ENCODE measurements around the gene PARP2. TPM values are rescaled to one million over a fixed set of nuclear protein-coding genes. Genes with fewer than 3 reads are reported as not detected.
"Not testable (repeated sequence)": the region's sequence is repeated elsewhere in the genome, so short reads cannot be mapped to it uniquely, and the experiment has no call there.

PARP2 gene
- polyA plus RNA-seq, 3 donors, result 47.7 to 60.8 (median 57.6) TPM

DNA sequence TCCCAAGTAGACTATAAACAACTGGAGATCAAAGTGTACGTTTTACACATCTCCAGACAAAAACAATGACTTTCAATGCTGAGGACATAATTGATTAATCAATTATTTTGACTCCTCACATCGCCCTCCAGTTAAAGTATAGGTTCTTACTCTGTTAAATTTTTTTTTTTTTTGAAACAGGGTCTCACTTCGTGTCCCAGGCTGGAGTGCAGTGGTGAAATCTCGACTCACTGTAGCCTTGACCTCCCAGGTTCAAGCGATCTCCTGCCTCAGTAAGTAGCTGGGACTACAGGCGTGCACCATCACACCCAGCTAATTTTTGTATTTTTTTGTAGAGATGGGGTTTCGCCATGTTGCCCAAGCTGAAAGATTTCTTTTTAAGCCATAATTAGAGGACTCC lies 9.4 kb upstream of the PARP2 start:
- no peak for DNase-seq

DNA sequence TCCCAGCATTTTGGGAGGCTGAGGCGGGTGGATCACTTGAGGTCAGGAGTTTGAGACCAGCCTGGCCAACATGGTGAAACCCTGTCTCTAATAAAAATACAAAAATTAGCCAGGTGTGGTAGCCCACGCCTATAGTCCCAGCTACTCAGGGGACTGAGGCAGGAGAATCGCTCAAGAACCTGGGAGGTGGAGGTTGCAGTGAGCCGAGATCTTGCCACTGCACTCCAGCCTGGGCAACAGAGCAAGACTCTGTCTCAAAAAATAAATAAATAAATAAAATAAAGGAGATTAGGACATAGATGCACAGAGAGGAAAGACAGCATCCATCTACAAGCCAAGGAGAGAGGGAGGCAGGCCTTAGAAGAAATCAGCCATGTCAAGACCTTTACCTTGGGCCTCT lies 2.4 kb upstream of the PARP2 start:
- DNase-seq, result not testable (repeated sequence)

DNA sequence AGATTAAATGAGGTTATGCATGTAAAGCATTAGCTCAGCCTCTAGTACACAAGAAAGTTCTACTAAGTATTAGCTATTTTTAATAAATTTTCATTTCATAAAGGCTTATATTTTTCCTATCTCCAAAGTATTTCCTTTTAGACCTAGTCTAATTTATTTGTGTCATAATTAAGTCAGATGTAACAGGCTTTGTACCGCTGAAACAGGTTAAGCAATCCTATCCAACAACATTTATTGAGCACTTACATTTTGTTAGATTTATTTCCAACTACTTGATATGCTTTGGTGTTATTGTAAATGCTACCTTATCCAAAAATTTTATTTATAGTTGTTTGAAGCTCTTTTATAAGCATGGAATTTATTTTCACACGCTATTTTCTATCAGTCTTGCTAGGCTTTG lies 1.8 kb upstream of the PARP2 start:
- no peak for DNase-seq

DNA sequence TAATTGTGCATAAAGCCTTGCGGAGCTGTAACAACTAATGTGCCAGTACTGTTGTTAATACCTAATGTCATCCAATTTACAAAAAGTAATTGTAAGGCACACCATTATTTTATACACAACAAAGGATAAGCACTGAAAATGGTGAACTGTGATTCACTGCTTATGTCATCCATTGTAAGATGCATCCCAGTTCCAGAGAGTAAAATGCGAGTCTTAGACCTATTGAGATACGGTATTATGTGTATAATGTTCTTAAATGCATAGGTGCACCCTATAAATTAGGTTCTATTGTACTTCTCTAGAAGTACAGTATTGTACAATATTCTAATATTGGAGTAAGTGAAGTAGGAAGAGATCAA lies 406 bp downstream of the PARP2 start:
- peak; percentile 37 for DNase-seq

DNA sequence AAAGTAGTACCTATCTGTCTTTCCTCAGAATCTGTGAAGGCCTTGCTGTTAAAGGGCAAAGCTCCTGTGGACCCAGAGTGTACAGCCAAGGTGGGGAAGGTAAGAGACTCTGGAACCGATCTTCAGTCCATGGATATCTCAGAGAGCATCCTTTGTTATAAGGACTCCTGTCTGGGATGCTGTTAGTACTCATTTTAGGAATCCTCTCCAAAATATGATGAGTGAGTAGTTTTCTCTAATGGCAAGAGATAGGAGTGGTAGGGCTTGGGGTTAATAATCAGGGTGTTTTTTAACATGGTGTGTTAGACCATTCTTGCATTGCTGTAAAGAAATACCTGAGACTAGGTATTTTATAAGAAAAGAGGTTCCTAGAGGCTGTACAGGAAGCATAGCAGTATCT lies 1.9 kb downstream of the PARP2 start:
- no peak for DNase-seq

DNA sequence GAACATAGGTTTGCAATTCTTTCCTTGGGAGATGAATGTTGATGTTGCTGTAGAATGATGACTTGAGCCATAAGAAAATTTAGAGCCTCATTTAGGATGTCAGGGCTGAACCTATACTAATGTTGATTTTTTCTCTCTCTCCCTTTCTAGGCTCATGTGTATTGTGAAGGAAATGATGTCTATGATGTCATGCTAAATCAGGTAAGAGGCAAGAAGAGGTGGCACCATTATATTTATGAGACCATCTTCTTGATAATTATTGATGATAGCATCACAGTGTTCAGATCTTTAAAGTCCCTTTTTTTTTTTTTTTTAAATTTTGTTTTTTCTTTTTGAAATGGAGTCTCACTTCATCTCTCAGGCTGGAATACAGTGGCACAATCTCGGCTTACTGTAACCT lies 3.3 kb downstream of the PARP2 start:
- DNase-seq, result no peak

DNA sequence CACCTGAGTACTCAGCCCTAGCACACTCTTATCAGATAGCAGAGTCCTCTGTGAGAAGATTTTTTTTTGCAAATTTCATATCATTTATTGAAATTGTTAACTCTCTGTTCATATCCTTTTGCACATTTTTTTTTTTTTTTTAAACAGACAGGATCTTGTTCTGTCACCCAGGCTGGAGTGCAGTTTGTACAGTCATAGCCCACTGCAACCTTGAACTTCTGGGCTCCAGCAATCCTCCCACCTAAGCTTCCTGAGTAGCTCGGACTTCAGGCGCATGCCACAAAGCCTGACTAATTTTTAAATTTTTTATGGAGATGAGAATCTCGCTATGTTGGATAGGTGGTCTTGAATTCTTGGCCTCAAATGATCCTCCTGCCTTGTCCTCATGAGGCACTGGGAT lies 4.3 kb downstream of the PARP2 start:
- no peak for DNase-seq

DNA sequence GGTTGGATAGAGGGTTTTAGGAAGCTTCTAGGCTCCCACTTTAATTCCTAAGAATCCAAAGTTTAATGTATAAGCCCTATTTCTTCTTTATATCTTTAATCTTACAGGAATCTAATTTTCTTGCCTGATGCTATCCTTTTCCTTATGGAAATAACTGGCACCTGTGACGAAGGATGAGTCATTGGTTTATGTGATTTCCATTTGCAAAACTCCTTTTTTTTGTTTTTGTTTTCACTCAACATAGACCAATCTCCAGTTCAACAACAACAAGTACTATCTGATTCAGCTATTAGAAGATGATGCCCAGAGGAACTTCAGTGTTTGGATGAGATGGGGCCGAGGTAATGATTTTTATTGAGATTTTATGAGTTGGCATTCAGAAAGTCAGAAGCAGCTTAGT lies 6.8 kb downstream of the PARP2 start:
- DNase-seq, result no peak

DNA sequence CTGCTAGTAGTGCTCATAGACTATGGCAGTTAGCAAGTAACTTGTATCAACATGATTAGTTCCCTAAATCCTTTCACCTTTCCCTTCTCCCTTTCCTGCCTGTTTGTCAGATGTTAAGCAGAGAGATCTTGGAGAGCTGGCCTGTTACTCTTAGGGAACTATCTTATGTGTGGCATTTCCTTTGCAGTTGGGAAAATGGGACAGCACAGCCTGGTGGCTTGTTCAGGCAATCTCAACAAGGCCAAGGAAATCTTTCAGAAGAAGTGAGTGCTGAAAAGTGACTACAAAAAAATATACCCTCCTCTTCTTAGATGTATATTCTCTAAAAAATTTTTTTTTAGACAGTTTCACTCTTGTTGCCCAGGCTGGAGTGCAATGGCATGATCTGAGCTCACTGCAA lies 7.4 kb downstream of the PARP2 start:
- no peak for DNase-seq

DNA sequence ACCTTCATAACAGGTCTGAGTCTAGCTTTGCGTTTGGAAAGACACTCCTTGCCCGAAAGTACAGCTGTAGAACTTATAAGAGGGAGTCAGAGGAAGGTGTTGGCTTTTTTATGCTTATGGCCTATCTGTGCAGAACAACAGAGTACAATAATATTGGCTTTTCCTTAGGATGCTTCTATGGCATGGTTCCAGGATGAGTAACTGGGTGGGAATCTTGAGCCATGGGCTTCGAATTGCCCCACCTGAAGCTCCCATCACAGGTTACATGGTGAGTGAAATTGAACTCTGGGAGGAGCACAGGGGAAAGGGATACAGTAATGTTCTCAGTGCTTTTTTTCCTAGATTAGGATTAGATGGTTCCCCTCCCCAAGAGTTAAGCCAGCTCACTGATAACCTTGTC lies 13.0 kb downstream of the PARP2 start:
- no peak for DNase-seq

DNA sequence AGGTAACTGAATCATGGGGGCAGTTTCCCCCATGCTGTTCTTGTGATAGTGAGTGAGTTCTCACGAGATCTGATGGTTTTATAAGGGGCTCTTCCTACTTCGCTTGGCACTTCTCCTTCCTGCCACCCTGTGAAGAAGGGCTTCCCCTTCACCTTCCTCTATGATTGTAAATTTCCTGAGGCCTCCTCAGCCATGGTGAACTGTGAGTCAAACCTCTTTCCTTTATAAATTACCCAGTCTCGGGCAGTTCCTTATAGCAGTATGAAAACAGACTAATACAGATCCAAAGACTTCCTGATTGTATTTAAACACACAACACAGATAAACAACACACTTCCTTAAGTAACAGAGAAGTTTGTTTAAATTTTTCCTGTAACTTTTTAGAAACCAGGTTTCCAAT lies 15.0 kb downstream of the PARP2 start:
- not testable (repeated sequence) for DNase-seq

DNA sequence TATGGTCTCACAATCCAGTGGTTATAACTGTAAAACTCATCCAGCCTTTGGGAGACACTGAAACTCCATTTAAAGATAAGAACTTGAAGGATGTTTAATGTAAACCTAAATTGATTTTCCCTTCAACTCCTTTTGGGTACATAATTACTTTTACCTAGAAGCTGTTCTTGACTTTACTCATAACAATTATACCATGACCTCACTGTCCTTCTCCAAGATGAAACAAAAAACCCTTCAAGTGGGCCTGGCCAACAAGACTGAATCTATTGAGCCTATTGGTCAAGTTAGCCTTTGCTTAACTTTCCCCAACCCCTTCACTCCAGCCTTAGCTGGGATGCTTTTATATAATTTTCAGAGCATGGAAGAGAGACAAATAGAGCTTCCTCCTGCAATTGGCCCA lies 22.5 kb downstream of the PARP2 start:
- DNase-seq, result no peak

DNA sequence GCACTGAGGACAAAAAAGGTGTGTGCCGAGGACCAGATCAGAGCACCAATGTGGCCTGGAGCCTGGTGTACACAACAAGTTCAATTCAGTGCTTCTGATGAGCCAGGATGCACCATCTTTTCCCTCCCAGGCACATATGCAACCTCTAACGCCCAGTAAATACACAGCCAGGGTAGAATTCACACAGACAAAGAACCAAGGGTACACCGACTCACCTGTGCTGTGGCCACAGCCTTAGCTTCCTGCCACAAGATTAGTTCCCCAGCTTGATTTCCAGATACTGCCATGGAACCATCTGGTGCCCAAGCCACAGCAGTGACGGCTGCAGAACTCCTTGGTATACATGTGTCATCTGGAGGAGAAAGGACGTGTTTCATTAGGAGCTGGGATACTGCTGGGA lies 29.4 kb downstream of the PARP2 start:
- DNase-seq, result no peak

DNA sequence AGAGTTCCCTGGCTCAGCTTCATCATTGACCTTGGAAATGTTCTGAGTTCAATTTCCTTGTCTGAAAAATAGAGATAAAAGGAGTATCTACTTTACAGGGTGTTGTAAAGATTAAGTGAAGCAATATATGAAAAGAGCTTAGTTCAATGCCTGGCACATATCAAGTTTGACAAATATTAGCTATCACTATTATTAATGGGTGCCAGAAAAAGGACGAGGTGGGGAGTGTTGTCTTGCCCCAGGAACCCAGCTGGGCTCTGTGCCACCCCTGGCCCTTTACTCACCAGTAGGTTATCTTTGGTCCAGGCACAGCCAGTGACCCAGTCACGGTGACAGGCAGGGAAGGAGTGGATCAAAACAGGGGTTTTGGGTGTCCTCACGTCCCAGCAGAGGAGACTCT lies 32.0 kb downstream of the PARP2 start:
- DNase-seq, result no peak

DNA sequence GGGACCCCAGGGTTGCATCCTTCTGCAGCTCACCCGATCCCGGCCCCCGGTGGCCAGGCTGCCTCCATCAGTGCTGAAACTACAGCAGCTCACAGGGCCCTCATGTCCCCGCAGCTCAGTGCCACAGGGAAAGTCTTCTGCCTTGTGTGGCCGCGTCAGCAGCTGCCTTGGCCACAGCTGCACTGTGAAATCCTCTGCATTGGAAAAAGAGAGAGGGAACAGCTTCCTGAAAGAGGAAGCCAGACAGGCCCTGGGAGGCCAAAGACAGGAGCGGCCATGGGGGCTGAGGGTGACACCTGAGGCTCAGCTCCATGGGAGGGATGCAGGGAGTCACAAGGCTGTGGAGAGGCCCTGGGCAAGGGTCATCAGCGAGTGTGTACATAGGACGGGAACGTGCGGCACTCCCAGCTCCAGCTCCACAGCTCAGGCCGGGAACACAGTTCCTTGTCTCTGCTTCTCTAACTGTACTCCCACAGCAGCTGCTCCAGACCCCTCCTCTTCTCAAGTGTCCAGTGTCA lies 32.7 kb downstream of the PARP2 start:
- peak; percentile 16 for DNase-seq

DNA sequence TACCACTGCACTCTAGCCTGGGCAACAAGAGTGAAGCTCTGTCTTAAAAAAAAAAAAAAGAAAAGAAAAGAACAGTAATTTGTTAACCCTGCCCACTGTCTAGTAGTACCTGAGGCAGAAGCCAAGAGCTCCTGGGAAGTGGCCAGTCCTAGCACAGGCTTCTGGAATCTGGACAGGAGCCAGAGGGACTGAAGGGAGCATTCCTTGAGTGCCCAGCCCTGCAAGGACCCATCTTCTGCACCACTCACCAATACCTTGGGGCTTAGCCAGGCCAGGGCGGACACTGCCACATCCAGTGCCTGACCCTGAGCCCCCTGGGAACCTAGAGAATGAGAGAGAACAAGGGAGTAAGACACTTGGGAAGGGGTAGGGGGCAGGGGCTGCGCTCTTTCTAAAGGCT lies 33.7 kb downstream of the PARP2 start:
- no peak for DNase-seq

DNA sequence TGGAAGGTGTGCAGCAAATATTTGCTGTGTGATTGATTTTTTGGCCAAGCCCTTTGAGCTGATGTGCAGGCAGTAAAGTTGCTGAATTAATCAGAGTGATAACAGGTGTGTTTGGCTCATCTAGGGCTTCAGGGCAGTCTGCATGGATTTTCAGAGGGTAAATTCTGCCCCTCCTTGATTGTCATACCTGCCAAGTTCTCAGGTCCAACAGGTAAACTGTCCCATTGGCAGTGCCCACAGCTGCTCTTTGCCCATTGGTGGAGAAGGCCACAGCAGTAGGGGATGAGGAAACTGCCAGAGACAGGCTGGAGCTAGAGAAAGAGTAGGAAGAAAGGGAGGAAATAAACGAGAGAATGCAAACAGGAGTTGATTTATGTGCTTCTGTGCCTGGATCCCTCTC lies 36.3 kb downstream of the PARP2 start:
- no peak for DNase-seq

DNA sequence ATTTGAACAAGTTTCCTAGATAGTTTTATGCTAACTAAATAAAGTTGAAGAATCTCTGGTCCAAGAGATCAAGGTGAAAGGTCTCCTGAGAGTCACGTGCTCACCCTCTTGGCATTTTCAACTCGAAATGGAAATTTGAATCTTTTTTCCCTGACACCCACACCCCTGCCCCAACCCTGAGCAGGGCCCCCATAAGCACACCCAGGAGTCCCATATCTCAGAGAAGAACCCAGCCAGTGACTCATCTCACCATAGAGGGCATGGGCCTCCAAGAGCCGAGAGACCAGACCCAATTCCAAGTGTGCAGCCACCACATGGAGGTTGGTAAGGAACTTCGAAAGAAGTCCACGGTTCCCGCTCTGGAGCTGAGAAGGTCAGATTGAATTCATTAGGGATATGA lies 37.2 kb downstream of the PARP2 start:
- no peak for DNase-seq

DNA sequence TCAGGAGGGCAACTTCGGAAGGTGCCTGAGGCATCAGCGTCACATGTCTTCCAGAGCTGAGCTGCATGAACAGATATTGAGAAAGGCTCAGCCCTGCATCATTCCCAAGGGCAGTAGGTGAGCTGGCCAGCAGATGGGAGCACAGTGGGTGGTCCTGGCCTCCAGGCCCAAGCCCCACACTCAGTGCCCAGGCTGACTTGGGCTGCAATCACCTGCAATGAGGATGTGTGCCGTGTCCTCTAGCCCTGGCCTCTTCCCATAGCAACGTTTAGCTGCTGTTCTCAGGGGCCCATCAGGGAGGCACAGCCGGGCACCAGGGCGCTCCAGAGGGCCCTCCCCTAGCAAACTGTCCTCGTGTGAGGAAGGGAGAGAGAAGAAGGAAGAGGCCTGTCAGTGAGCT lies 37.9 kb downstream of the PARP2 start:
- DNase-seq, result no peak

DNA sequence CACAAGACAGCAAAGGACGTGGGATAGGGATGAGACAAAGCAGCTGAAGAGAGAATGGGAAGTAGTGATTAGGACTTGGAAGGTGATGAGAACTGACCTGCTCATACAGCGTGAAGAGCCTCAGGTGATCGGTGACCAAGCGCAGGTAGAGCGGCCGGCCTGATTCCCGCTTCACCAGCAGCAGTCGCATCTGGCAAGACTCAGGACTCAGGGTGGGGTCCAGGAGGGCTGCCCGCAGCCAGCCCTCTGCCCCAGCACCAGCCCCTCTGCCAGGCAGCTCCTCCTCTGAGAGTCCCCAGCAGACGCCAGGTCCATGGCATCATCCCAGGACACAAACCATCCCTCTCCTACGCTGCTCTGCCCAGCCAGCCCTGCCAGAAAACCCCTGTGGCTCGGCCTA lies 39.1 kb downstream of the PARP2 start:
- no peak for DNase-seq

DNA sequence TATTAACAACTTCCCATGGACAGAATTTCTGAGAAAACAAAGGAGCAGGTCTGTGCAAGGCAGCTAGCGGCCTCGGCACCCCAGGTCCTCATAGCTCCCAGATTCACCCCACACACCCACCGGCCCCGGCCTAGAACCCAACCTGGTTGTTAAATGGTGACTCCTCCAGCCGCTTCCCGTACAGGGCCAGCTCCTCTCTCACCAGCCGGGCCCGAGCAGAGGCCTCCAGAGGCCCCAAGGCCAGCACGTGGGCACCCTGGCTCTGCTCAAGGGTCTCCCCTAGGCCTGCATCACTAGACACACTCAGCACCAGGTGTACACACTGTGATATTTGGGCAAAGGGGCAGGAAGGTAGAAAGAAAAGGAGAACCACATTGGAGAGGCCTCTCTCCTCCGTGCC lies 39.6 kb downstream of the PARP2 start:
- no peak for DNase-seq

DNA sequence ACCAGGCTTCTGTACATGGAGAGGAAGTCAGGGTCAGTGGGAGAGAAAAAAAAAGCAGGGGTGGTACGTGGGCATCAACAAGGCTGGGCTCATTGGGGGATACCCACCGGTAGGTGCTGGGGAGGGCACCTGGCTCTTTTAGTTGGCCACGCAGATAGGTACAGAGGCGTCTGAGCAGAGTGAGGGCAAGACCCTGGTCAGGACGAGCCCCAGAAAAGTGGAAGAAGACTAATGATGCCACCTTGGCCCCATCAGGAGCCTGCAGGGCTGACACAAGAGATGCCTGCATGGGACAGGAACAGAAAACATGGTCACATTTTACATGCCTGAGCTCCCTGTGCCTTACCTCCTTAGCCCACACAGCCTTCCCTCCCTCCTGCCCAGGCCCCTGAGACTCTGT lies 40.2 kb downstream of the PARP2 start:
- no peak for DNase-seq

DNA sequence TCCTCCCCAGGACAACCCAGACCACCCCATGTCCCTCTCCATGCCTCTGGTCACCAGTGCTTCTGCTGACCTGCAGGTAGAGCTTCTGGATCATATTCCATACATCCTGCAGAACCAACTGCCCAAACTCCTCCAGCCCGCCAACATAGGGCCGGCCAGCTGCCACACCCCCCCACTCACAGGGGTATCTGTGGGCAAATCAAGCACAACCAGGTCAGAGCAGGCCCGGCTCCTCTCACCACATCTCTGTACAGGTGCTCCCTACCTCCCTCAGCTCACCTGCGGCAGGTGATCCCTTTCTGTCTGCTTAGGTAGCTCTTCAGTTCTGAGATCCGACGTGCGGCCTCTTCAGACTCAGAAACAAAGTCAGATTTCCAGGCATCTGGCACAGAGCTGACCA lies 40.9 kb downstream of the PARP2 start:
- DNase-seq, result no peak

DNA sequence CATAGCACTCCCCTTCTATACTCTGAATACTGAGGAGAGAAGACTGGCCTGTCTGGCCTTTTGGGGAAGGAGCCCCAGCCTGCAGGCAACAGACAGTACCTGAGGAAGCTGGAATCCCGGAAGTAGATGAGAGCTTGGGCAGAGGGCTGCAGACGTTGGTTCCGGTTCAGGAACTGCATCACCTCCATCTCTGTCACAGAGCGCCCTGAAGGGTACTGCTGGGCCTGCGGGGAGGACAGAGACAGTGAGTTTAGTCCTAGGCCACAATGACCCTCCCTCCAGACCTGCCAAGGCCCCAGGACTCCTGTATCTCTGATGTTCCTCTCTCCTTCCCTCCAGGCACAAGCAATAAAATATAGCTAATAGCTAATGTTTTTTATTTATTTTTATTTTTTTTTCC lies 41.5 kb downstream of the PARP2 start:
- no peak for DNase-seq

DNA sequence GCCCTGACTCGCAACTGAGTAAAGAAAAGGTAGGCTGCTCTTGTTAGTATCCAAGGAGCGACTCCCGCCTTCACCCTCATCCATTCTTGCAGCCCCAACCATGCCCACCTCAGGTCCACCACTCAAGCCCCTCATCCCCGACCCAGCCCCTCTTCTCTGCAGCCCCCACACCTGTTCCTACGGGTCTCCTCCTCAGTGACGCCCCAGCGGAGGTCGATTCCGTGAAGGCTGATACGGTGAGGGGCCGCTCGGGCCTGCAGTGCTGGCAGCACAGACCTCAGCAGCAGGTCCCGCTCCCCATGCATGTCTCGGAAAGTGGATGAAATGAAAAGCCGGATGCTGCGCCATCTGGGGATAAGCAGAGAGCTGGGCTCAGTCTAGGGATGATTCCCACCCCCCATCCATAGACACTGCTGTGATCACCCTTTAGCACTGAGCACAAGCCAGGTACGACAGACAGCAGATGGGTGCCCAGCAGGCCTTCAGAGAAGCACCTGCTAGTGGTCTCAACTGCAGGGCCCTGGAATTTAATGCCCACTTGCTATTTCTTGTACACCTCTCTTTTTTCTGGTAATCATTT lies 42.9 kb downstream of the PARP2 start:
- no peak for DNase-seq
